HepG2 (cell line): ENCODE data around the gene CXCR4. TPM values are rescaled to one million over a fixed set of nuclear protein-coding genes. Genes with fewer than 3 reads are reported as not detected.

ENCODE experiments used
- BCL6 ChIP-seq: IDR thresholded peaks from 2 replicates; pipeline ENCODE4 v1.6.1; 2016; ENCODE audit warnings: missing genetic modification reagents, missing compliant biosample characterization
- FOXO1 ChIP-seq: sonication (generic); formaldehyde crosslinking; IDR thresholded peaks from 2 replicates; pipeline ENCODE4 v1.4.0; 2020; ENCODE audit warnings: missing genetic modification reagents
- KAT7 ChIP-seq: IDR thresholded peaks from 2 replicates; pipeline ENCODE4 v1.6.1; 2018; ENCODE audit warnings: borderline replicate concordance, missing compliant biosample characterization
- NFAT5 ChIP-seq: sonication (generic); formaldehyde crosslinking; IDR thresholded peaks from 2 replicates; pipeline ENCODE4 v1.4.0; 2020; ENCODE audit warnings: missing genetic modification reagents
- ZNF121 ChIP-seq: sonication (generic); formaldehyde crosslinking; IDR thresholded peaks from 2 replicates; pipeline ENCODE4 v1.5.0; 2020; ENCODE audit warnings: mild to moderate bottlenecking, missing genetic modification reagents
- ZNF253 ChIP-seq: sonication (generic); formaldehyde crosslinking; IDR thresholded peaks from 2 replicates; pipeline ENCODE4 v1.8.0; 2022; ENCODE audit warnings: mild to moderate bottlenecking, missing genetic modification reagents, borderline replicate concordance
- polyA plus RNA-seq, 8 experiments: library from polyadenylated mRNA; depleted of rRNA in 3 of 8; stranded (reverse) in 7 of 8; unstranded in 1 of 8; fragments of >200 nt; fragmentation: Illumina TruSeq in 4 of 8; extraction: Trizol in 4 of 8; gene quantifications; 2 replicates each; pipeline versions ENCODE4 v1.2.1 to v1.2.3, GENCODE V29; 2011 to 2016; ENCODE audit warnings: low read depth in 4 of 8, missing spikeins in 1 of 8, mixed read lengths in 1 of 8; ENCODE audit not compliant: insufficient read depth in 1 of 8
- total RNA-seq, 5 experiments: library from RNA; depleted of rRNA; stranded (reverse); fragments of >200 nt; fragmentation: Illumina TruSeq; extraction: Trizol; gene quantifications; 2 replicates each; pipeline ENCODE4 v1.2.3, GENCODE V29; 2016; ENCODE audit warnings: low read depth in 1 of 5
- TF ChIP-seq, protein P1 (sequence below): sonication (generic); formaldehyde crosslinking; IDR thresholded peaks from 2 replicates; pipeline ENCODE4 v1.4.0; 2020; ENCODE audit warnings: mild to moderate bottlenecking, missing genetic modification reagents
- TF ChIP-seq, protein P2 (sequence below): sonication (generic); formaldehyde crosslinking; IDR thresholded peaks from 2 replicates; pipeline ENCODE4 v1.5.1; 2020; ENCODE audit warnings: missing genetic modification reagents, mild to moderate bottlenecking, borderline replicate concordance

The CXCR4 gene
- total and polyA plus RNA-seq, 2 of the 13 experiments (the other 11 are each of a cell fraction or from before 2014, with no cell fraction given): 0.34 to 0.55 TPM

- TF ChIP-seq, protein P1, sequence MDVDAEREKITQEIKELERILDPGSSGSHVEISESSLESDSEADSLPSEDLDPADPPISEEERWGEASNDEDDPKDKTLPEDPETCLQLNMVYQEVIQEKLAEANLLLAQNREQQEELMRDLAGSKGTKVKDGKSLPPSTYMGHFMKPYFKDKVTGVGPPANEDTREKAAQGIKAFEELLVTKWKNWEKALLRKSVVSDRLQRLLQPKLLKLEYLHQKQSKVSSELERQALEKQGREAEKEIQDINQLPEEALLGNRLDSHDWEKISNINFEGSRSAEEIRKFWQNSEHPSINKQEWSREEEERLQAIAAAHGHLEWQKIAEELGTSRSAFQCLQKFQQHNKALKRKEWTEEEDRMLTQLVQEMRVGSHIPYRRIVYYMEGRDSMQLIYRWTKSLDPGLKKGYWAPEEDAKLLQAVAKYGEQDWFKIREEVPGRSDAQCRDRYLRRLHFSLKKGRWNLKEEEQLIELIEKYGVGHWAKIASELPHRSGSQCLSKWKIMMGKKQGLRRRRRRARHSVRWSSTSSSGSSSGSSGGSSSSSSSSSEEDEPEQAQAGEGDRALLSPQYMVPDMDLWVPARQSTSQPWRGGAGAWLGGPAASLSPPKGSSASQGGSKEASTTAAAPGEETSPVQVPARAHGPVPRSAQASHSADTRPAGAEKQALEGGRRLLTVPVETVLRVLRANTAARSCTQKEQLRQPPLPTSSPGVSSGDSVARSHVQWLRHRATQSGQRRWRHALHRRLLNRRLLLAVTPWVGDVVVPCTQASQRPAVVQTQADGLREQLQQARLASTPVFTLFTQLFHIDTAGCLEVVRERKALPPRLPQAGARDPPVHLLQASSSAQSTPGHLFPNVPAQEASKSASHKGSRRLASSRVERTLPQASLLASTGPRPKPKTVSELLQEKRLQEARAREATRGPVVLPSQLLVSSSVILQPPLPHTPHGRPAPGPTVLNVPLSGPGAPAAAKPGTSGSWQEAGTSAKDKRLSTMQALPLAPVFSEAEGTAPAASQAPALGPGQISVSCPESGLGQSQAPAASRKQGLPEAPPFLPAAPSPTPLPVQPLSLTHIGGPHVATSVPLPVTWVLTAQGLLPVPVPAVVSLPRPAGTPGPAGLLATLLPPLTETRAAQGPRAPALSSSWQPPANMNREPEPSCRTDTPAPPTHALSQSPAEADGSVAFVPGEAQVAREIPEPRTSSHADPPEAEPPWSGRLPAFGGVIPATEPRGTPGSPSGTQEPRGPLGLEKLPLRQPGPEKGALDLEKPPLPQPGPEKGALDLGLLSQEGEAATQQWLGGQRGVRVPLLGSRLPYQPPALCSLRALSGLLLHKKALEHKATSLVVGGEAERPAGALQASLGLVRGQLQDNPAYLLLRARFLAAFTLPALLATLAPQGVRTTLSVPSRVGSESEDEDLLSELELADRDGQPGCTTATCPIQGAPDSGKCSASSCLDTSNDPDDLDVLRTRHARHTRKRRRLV: no peak
- TF ChIP-seq FOXO1 (no peak), ZNF253 (CRISPR knock-in tag) (no peak), KAT7 (CRISPR knock-in tag) (no peak), ZNF121 (CRISPR knock-in tag) (no peak), NFAT5 (CRISPR knock-in tag) (no peak), BCL6 (CRISPR knock-in tag) (no peak)
- TF ChIP-seq, protein P2, sequence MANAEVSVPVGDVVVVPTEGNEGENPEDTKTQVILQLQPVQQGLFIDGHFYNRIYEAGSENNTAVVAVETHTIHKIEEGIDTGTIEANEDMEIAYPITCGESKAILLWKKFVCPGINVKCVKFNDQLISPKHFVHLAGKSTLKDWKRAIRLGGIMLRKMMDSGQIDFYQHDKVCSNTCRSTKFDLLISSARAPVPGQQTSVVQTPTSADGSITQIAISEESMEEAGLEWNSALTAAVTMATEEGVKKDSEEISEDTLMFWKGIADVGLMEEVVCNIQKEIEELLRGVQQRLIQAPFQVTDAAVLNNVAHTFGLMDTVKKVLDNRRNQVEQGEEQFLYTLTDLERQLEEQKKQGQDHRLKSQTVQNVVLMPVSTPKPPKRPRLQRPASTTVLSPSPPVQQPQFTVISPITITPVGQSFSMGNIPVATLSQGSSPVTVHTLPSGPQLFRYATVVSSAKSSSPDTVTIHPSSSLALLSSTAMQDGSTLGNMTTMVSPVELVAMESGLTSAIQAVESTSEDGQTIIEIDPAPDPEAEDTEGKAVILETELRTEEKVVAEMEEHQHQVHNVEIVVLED (CRISPR knock-in tag): no peak
These were observed 11.7 kb upstream of the CXCR4 start (continued) for GRCh38 chr2:136129601-136130000.
